Kidney (tissue), 14 donors: ENCODE measurements around the gene TTC33. TPM values are rescaled to one million over a fixed set of nuclear protein-coding genes. Genes with fewer than 3 reads are reported as not detected.
"Not testable (repeated sequence)": the region's sequence is repeated elsewhere in the genome, so short reads cannot be mapped to it uniquely, and the experiment has no call there.

ENCODE experiments used
- DNase-seq, 5 donors: peaks; one replicate each; pipeline ENCODE4 v3.0.0-alpha.2; 2013 to 2020
- FAIRE-seq: peaks from 2 replicates; lab custom pipeline; 2012; peaks lifted over from hg19 to GRCh38; lab: Jason Lieb, UNC
- H3K27ac ChIP-seq, 2 donors: one replicate each; pipeline ENCODE4 v1.7.0; 2013; ENCODE audit warnings: low read depth in 2 of 2, low read length in 2 of 2, inconsistent platforms in 1 of 2
- H3K27me3 ChIP-seq: one replicate; pipeline ENCODE4 v1.7.1; 2013; ENCODE audit warnings: low read length, inconsistent platforms; ENCODE audit not compliant: control insufficient read depth, insufficient read depth
- H3K36me3 ChIP-seq, 3 donors: one replicate each; pipeline versions ENCODE4 v1.7.0 to v1.7.1; 2013; ENCODE audit warnings: low read length in 3 of 3, control low read depth in 1 of 3, inconsistent platforms in 1 of 3; ENCODE audit not compliant: insufficient read depth in 3 of 3, control insufficient read depth in 2 of 3
- H3K4me1 ChIP-seq, 3 donors: one replicate each; pipeline versions ENCODE4 v1.7.0 to v1.7.1; 2013; ENCODE audit warnings: low read length in 3 of 3, inconsistent platforms in 1 of 3, low read depth in 1 of 3; ENCODE audit not compliant: control insufficient read depth in 2 of 3, insufficient read depth in 2 of 3
- H3K4me3 ChIP-seq, 3 donors: one replicate each; pipeline versions ENCODE4 v1.7.0 to v1.8.1; 2013; ENCODE audit warnings: low read length in 3 of 3, control low read depth in 1 of 3, inconsistent platforms in 1 of 3
- H3K9ac ChIP-seq, 3 donors: one replicate each; pipeline versions ENCODE4 v1.7.0 to v1.7.1; 2013; ENCODE audit warnings: low read length in 3 of 3, control low read depth in 1 of 3, inconsistent platforms in 1 of 3
- H3K9me3 ChIP-seq, 3 donors: one replicate each; pipeline versions ENCODE4 v1.7.0 to v1.7.1; 2013; ENCODE audit warnings: low read length in 3 of 3, control low read depth in 1 of 3, inconsistent platforms in 1 of 3; ENCODE audit not compliant: control insufficient read depth in 2 of 3, insufficient read depth in 1 of 3
- intact Hi-C: fragments of 100-400 bp; cut with DNase I; formaldehyde crosslinking; loops from one replicate; pipeline ENCODE4 v1.11.1; 2022
- polyA plus RNA-seq: library from polyadenylated mRNA; stranded (reverse); fragments of 350-450 nt; fragmentation: Illumina TruSeq; extraction: RNeasy Lipid Tissue Mini Kit (QIAGEN cat#74804); gene quantifications from one replicate; pipeline ENCODE4 v1.2.3, GENCODE V29; 2014; ENCODE audit warnings: low read depth, low replicate concordance; ENCODE audit not compliant: insufficient read depth
- total RNA-seq: library from RNA; stranded (reverse); fragmentation: NEBNext Ultra II Directional; extraction: Animal tissue kit (Norgen Biotek cat#: 25700); gene quantifications from one replicate; pipeline ENCODE4 v1.2.1, GENCODE V29; 2021
- TF ChIP-seq, protein P1 (sequence below): IDR thresholded peaks from 3 replicates; pipeline ENCODE4 v1.5.1; 2012; ENCODE audit warnings: mild to moderate bottlenecking, moderate library complexity, borderline replicate concordance; ENCODE audit not compliant: insufficient read depth; ENCODE audit errors: extremely low read depth
- donor health status: control.
- donor health status: control.
- donor health status: control.
- donor health status: control.
- donor health status: control.
- donor health status: DM: yes; HTN: yes; CAD: no.
- donor health status: Normal renal cell carcinoma (clear cell type).

TTC33 gene
- total and polyA plus RNA-seq, 2 donors from 2014 or later = 7.1 to 20.1 TPM

DNA sequence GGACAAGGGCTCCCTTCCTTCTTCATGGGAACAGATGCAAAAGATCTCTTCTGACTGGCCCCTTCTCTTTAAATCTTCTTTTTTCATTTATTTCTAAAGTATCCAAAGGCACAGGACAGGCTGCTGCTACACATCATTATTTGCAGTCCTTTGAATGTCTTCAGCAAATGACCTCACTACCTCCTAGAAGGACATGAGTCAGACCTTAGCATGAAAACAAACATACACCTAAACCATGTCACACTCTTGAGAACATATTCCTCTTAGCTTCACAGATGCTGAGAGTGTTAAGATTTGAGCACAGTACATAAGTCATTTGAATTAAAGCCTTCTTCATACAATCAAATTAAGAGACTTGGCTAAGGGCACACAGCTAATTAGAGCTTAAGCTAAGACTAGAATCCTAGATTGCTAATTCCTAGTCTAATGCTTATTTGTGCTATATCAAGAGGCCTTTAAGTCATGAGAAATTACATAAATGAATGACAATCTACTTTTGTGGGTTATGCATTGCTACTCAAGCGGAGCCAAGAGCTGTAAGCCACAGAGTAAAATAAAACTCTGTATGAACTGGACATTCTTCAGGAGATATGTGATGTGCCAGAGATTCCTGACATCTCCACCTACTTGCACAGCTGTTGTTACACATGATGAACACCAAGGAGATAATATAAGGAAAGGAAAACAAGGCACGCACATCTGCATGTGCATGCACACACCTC, 185.2 kb downstream of the TTC33 start:
- no peaks in the 10 kb centered on the region for H3K4me1 ChIP-seq
- no peaks in the 10 kb centered on the region for H3K27me3 ChIP-seq
- FAIRE-seq (no peak), DNase-seq (peak in 1 of 5 donors; percentile 8)
- intact Hi-C loops = no loop called here
- no peaks in the 10 kb centered on the region for H3K9me3 ChIP-seq
- H3K4me3 ChIP-seq = no peak overlapping the region
- H3K36me3 ChIP-seq = no peaks in the 10 kb centered on the region
- TF ChIP-seq, protein P1, sequence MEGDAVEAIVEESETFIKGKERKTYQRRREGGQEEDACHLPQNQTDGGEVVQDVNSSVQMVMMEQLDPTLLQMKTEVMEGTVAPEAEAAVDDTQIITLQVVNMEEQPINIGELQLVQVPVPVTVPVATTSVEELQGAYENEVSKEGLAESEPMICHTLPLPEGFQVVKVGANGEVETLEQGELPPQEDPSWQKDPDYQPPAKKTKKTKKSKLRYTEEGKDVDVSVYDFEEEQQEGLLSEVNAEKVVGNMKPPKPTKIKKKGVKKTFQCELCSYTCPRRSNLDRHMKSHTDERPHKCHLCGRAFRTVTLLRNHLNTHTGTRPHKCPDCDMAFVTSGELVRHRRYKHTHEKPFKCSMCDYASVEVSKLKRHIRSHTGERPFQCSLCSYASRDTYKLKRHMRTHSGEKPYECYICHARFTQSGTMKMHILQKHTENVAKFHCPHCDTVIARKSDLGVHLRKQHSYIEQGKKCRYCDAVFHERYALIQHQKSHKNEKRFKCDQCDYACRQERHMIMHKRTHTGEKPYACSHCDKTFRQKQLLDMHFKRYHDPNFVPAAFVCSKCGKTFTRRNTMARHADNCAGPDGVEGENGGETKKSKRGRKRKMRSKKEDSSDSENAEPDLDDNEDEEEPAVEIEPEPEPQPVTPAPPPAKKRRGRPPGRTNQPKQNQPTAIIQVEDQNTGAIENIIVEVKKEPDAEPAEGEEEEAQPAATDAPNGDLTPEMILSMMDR = no peak
- H3K27ac ChIP-seq = no peak overlapping the region
- no peak overlapping the region for H3K9ac ChIP-seq

DNA sequence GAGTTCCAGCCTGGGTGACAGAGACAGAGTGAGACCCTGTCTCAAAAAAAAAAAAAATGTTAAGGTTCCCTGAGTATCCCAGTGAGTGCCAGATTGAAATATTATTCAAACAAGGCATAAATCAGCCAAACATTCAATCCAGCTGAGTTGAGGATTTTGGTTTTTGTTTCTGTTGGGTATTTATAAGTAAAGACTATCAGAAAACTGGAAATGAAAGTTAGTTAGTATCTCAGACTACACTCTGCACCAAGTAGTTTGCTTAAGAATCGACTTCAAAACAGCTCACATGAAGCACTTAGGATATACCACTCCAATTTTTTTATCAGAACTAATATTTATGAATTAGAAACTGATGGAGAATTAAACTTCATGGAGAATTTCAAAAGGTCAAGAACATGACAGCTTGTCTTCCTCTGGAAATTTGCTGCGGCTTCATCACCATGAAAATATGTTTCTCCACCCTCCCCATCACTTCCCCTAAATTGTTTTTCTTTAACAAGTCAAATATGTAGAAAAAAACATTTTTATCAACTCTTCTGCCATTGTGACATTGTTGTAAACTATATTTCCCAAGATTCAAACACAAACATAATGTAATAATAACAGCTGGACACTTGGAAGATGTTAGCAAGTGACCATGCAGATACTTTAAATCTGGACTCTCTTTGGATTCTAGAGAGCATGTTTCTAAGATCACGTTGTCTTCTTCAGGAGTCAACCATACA, 186.1 kb downstream of the TTC33 start:
- no peak overlapping the region for H3K9ac ChIP-seq
- peak in 1 of 5 donors; percentile 26 for DNase-seq
- no peak overlapping the region for H3K27ac ChIP-seq
- no peaks in the 10 kb centered on the region for H3K27me3 ChIP-seq
- no peaks in the 10 kb centered on the region for H3K36me3 ChIP-seq
- TF ChIP-seq, protein P1 = no peak
- no peaks in the 10 kb centered on the region for H3K4me1 ChIP-seq
- no peak overlapping the region for H3K4me3 ChIP-seq
- intact Hi-C loops = no loop called here
- H3K9me3 ChIP-seq = no peaks in the 10 kb centered on the region
- FAIRE-seq = peak; percentile 51

DNA sequence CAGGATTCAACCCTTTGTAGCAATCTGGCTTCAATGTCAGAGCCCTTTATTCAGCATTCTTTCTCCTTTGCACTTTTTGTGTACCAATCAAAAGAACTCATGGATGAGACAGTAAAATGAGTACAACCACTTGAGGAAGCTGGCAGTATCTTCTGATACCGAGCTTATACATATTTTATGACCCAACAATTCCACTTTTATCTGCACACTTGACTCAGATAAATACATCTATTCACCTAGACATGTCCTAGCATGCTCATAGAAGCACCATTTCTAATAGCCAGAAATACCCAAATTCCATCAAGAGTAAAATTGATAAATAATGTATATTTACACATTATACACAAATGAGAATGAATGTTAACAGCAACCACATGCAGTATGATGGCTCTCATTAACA, 187.2 kb downstream of the TTC33 start:
- no peaks in the 10 kb centered on the region for H3K27me3 ChIP-seq
- no peak overlapping the region for H3K27ac ChIP-seq
- no peaks in the 10 kb centered on the region for H3K9me3 ChIP-seq
- no peak for DNase-seq
- no peak overlapping the region for H3K4me3 ChIP-seq
- no peaks in the 10 kb centered on the region for H3K36me3 ChIP-seq
- H3K9ac ChIP-seq = no peak overlapping the region
- FAIRE-seq = no peak
- TF ChIP-seq, protein P1 = no peak
- intact Hi-C loops = no loop called here
- no peaks in the 10 kb centered on the region for H3K4me1 ChIP-seq

DNA sequence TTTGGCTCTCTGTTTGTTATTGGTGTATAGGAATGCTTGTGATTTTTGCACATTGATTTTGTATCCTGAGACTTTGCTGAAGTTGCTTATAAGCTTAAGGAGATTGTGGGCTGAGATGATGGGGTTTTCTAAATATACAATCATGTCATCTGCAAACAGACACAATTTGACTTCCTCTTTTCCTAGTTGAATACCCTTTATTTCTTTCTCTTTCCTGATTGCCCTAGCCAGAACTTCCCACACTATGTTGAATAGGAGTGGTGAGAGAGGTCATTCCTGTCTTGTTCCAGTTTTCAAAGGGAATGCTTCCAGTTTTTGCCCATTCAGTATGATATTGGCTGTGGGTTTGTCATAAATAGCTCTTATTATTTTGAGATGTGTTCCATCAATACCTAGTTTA, 192.6 kb downstream of the TTC33 start:
- H3K9ac ChIP-seq, intact Hi-C loops, H3K27me3 ChIP-seq, FAIRE-seq, H3K36me3 ChIP-seq, H3K27ac ChIP-seq, H3K9me3 ChIP-seq, H3K4me3 ChIP-seq, DNase-seq, H3K4me1 ChIP-seq: not testable (repeated sequence)
